ENCODE data around the gene ADGB. TPM values are rescaled to one million over a fixed set of nuclear protein-coding genes. Genes with fewer than 3 reads are reported as not detected.

The ADGB gene
- total RNA-seq, 2 experiments from 2014 or later: not detected

- no peak for TF ChIP-seq CTCF (IDR thresholded peaks at IDR 0.05)
- Mint-ChIP-seq H3K36me3 (ENCODE audit: low read depth) (no peaks in the 10 kb centered on the region), H3K4me3 (no peak overlapping the region), H3K27ac (no peak overlapping the region), H3K9me3 (no peaks in the 10 kb centered on the region), H3K4me1 (ENCODE audit: low read depth) (no peaks in the 10 kb centered on the region), H3K27me3 (peaks cover 13% of the 10 kb centered on the region)
- ChIA-PET CTCF (no interaction called here), POLR2A (no interaction called here)
- intact Hi-C loops (cut with DNase I, micrococcal nuclease): no loop called here
- Histone ChIP-seq H3K36me3 (ENCODE audit: insufficient read depth, low read length) (no peaks in the 10 kb centered on the region), H3K4me3 (ENCODE audit: low read length) (no peak overlapping the region), H3K27ac (ENCODE audit: low read depth in 1 of 2, low read length in 2 of 2) (no peak overlapping the region), H3K9me3 (ENCODE audit: control insufficient read depth in 1 of 2, insufficient read depth in 1 of 2, low read length in 2 of 2) (no peaks in the 10 kb centered on the region), H3K27me3 (ENCODE audit: control insufficient read depth in 1 of 2, insufficient read depth in 2 of 2, low read length in 2 of 2) (peaks cover 0 to 4% of the 10 kb centered on the region in 2 experiments), H3K4me1 (ENCODE audit: insufficient read depth, low read length) (no peaks in the 10 kb centered on the region)
- no peak for DNase-seq
- no peak for ATAC-seq (ENCODE audit: poor library complexity)
Observed at GRCh38 chr6:146819596-146820320, 221.0 kb downstream of the ADGB start.

- no peaks in the 10 kb centered on the region for H3K36me3 ChIP-seq (ENCODE audit: insufficient read depth, low read length)
- no peak for TF ChIP-seq CTCF (IDR thresholded peaks at IDR 0.05)
- no peak overlapping the region for H3K4me3 ChIP-seq (ENCODE audit: low read length)
- no peaks in the 10 kb centered on the region for H3K9me3 Mint-ChIP-seq
- no peaks in the 10 kb centered on the region for H3K9me3 ChIP-seq (ENCODE audit: control insufficient read depth in 1 of 2, insufficient read depth in 1 of 2, low read length in 2 of 2)
- H3K4me1 ChIP-seq (ENCODE audit: insufficient read depth, low read length): no peaks in the 10 kb centered on the region
- H3K36me3 Mint-ChIP-seq (ENCODE audit: low read depth): no peaks in the 10 kb centered on the region
- ChIA-PET POLR2A (no interaction called here), CTCF (no interaction called here)
- ATAC-seq (ENCODE audit: poor library complexity) (no peak), DNase-seq (no peak)
- H3K4me1 Mint-ChIP-seq (ENCODE audit: low read depth): no peaks in the 10 kb centered on the region
- no peak overlapping the region for H3K27ac Mint-ChIP-seq
- no peak overlapping the region for H3K4me3 Mint-ChIP-seq
- no peak overlapping the region for H3K27ac ChIP-seq (ENCODE audit: low read depth in 1 of 2, low read length in 2 of 2)
- H3K27me3 Mint-ChIP-seq: no peaks in the 10 kb centered on the region
- H3K27me3 ChIP-seq (ENCODE audit: control insufficient read depth in 1 of 2, insufficient read depth in 2 of 2, low read length in 2 of 2): no peaks in the 10 kb centered on the region
- intact Hi-C loops (cut with DNase I, micrococcal nuclease): no loop called here
Observed at GRCh38 chr6:146827216-146827928, 228.6 kb downstream of the ADGB start.

- no peaks in the 10 kb centered on the region for H3K27me3 ChIP-seq (ENCODE audit: control insufficient read depth in 1 of 2, insufficient read depth in 2 of 2, low read length in 2 of 2)
- no peaks in the 10 kb centered on the region for H3K4me1 ChIP-seq (ENCODE audit: insufficient read depth, low read length)
- Mint-ChIP-seq H3K9me3 (no peaks in the 10 kb centered on the region), H3K4me3 (no peak overlapping the region), H3K27ac (no peak overlapping the region), H3K27me3 (no peaks in the 10 kb centered on the region), H3K4me1 (ENCODE audit: low read depth) (no peaks in the 10 kb centered on the region), H3K36me3 (ENCODE audit: low read depth) (no peaks in the 10 kb centered on the region)
- no peaks in the 10 kb centered on the region for H3K9me3 ChIP-seq (ENCODE audit: control insufficient read depth in 1 of 2, insufficient read depth in 1 of 2, low read length in 2 of 2)
- ATAC-seq (ENCODE audit: poor library complexity): no peak
- H3K36me3 ChIP-seq (ENCODE audit: insufficient read depth, low read length): no peaks in the 10 kb centered on the region
- intact Hi-C loops (cut with DNase I, micrococcal nuclease): no loop called here
- TF ChIP-seq CTCF (IDR thresholded peaks at IDR 0.05): no peak
- H3K27ac ChIP-seq (ENCODE audit: low read depth in 1 of 2, low read length in 2 of 2): no peak overlapping the region
- DNase-seq: no peak
- CTCF ChIA-PET: no interaction called here
- POLR2A ChIA-PET: no interaction called here
- no peak overlapping the region for H3K4me3 ChIP-seq (ENCODE audit: low read length)
Observed at GRCh38 chr6:146829792-146830565, 231.2 kb downstream of the ADGB start.
